GM19452 (cell line): ENCODE results near the gene PCSK5.

ENCODE experiments used
- ATAC-seq: cut with Tn5 transposase; IDR thresholded peaks from one replicate; pipeline ENCODE4 v1.9.1; 2021; ENCODE audit not compliant: unreplicated experiment

Gene PCSK5

DNA sequence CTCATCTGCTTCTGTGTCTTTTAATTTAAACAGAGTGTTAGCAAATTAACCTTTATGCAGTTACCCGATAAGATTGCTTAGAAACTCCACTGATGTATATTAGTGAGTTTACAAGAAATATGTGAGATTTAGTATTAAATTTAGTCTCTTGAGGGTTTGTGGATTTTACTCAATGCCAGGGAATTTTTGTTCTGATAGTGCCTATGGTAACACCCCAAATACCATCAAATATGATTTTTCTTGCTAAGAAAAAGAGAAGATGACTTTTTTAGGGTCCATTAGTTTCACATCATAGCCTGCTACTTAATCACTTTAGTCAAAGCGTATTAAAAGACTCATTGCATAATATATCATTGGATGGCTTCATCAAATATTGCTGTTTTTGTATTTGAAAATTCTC is 224.9 kb downstream of the PCSK5 start:
- no peak for ATAC-seq

DNA sequence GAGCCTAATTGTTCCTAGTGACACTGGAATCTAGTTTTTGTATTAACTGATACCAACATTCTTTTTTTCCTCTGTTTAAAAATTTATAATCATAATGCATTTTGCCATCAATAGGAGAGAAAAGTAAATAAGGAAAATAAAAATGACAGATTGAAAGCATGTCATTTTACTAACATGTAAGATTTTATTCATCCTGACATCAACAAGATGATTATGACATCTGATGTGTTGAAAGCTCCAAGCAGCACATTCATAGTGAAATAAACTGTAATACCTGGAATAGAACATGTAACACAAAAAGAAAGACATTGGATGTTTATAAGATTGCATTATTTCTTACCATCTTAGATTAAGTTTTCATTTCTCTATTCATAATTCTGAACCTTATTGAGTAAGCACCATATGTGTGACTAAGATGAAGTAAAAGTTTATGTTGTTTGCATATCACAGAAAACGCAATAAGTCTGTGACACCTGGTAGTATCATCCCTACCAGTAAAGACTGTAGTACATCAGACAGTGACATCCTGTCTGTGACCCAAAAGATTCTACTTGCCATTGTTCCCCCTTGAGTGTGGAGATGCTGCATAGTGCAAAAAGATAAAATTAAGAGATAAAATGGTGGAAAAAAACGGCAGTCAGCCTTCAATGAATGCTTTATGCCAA is 225.6 kb downstream of the PCSK5 start:
- no peak for ATAC-seq

DNA sequence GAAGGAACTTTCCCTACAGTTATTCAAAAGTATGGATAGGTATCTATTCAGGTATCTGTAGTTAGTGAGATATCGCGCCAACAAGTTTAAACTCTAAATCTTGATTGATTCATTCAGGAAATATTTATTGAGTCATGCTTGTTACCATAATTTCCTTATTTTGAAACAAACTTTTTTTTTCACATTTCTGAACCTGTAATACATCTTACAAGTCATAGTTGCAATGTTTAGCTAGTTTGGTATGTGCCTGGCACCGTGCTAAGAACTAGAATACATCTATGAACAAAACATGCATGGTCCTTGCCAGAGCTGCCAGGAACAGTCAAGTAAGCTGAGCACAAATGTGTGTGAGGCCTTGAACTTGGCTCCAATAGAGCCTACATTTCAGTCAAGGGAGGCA is 226.4 kb downstream of the PCSK5 start:
- no peak for ATAC-seq

DNA sequence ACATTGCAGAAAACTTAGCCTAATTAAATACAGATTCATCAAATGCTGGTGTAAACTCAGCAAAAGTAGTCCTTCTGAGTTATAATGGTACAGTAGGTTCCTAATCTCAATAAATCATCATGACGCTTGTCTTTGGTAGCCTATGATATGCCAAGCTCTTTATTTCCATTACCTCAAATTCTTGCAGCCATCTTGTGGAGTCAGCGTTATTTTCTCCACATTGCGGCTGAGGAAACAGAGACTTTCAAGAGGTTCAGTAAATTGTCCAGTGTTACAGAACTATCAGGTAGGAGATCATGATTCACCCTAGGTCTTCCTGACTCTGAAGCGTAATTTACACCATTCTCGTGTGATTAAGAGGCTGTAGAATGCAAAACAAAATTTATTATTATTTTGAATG is 237.2 kb downstream of the PCSK5 start:
- ATAC-seq: no peak

DNA sequence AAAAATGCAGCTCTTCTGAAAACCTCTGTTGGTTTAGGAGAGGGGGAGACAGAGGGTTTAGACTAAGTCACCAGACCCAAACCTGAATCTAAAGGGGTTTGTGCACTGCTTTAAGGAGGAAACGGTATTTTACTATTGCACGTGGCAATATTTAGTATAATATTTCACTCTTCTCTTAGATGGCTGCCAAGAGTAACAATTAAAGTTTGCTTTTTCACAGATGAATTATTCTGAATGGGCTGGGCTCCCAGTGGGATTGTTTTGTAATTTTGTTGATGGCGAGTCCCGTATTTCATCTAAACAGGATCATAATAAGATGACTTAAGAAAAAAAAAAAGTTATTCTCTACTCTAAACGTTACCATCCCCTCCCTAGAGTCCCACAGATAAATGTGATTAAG is 245.4 kb downstream of the PCSK5 start:
- ATAC-seq: no peak

DNA sequence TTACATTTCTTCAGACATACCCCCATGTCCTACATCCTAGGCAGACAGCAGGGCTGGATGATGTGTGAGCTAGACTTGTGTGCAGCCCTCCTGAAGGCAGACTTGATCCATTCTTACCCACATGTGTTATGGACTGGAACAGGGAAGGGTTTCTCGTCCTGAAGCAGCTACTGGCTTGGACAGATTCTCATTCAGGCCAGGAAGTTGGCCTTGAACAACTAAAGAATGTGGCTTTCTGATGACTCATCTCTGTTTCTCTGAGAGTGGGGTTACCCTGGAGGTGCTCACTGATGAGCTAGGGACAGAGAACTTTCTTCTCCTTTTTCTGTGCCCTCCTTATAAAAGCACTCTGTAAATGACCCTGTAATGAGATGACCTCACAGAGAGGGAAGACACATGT is 246.5 kb downstream of the PCSK5 start:
- ATAC-seq: no peak

DNA sequence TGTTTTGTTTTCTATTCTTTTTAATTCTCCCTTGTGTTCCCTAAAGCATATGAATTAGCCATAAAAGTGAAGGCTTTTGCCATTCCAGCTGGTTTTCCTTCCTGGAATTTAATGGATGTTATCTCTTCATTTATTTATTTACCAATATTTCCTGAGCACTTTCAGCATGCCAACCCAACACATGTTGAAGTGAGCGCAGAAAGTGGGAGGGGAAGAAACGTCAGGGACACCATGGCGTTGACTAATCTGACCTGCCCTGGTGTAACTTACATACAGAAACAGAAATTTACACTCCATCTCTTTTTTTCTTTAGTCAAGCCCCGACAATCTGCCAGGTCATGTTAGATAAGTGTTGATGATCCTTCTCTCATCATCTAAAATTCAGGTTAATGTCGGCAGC is 247.5 kb downstream of the PCSK5 start:
- no peak for ATAC-seq

DNA sequence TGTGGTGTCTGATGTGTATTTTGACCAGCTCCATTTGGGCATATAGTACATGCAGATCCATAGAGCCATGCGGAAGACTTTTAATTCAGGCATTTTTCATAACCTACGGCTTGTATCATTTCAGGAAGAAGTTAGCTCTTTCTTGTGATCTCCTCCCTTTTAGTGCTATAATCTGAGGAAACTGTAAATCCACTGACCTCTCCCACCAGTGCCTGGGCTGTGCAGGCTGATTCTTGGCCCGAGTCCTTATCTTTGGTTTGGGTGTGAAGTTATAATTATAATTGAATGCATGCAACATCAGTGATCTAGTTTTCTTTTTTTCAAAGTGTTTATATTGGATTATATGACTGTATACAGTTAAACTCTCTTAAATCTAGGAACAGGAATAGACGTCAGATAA is 247.9 kb downstream of the PCSK5 start:
- ATAC-seq: no peak

DNA sequence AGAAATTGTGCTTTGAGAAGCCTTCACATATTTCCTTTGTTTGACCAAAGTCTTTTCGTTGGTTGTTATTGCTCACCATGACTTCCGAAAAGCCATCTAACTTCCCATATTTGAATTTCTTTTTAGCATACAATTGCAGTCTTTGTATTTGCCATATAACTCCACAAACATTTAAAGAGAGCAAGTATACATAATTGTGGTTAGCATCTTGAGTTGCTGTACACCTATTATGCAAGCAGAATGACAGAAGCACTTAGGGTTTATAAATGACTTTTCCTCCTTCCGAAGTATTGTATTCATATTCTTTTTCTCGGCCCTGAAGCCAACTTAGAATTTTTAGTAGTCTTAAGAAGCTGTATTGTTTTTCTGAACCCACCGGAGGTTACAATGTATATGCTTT is 253.4 kb downstream of the PCSK5 start:
- ATAC-seq: no peak

DNA sequence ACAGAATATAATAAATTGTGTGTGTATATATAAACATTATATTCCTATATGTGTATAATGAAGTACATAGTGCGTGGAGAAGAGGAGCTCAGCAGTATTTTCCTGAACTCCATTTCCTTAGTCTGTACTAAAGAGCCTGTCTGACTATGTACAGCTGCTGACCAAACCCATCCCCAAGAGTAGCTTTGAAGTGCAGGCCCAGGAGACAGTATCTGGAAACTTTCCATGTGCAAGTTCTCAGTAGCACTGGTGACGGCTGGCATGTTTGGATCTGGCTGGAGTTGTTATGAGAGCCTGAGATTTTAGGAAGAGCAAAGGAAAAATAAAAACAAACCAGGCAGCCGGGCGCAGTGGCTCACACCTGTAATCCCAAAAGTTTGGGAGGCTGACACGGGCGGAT is 259.5 kb downstream of the PCSK5 start:
- ATAC-seq: no peak

DNA sequence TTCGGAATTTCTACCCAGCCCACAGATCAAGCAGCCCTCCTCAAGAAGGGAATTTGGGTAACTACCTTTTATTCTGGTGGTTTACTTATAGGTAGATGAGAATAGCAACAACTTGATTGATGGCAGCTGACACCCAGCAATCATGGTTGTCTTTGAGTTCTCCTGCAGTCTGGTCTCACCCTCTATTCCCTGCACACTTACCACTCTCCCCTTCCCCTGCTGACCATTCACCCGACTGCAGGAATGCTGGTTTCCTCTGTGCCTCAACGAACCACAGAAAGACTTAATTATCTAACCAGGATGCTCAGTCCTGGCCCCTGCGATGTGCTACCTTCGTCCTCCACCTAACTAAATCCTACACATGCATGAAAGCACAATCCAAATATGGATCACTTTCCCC is 260.8 kb downstream of the PCSK5 start:
- no peak for ATAC-seq

DNA sequence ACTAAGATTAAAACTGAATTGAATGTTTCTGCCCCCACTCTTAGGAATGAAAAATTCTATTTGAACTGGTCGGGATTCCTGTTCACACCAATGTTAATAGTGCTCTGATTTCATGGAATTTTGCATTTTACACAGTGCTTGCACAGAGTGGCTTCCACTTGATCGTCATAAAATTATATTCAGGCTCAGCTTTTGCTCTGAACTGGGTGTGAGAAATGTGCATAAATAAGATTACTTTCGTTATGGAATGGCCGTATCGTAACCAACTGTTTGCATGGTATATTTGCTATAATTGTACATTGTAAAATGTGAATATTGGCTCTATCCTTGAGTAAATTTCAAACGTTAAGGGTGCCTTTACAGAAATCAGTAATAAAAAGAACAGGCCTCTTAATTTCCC is 262.9 kb downstream of the PCSK5 start:
- no peak for ATAC-seq

DNA sequence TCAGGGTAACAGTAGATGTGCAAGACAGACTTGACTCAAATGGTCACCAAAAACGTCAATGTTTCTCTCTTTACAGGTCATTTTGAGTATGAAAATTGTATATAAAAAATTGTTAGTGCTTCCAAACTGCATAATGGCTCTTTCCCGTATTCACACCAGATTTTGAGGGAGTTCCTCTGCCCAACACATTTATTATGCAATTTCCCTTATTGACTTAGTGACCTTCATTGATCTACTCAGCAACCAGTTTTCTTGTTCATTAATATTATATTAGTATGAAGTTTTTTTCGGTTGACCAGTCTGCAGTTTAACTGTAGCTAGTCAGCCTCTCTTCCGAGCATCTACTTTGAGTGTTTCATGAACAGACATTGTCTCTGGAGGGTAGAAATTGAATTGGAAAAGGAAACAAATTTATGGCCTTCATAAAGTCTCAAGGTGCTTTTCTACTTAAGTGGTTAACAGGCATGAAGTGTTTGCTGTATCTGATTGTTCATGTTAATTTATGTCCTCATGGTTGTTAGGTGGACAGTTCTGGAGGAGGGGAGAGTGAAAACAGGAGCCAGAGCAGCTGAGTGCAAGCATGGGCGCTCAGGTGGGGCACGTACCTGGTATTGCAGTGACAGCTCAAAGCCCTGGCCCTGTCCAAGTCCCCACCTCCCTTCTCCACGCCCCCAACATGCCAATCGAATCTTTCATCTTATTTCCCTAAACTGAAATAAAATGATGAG is 263.6 kb downstream of the PCSK5 start:
- ATAC-seq: no peak

DNA sequence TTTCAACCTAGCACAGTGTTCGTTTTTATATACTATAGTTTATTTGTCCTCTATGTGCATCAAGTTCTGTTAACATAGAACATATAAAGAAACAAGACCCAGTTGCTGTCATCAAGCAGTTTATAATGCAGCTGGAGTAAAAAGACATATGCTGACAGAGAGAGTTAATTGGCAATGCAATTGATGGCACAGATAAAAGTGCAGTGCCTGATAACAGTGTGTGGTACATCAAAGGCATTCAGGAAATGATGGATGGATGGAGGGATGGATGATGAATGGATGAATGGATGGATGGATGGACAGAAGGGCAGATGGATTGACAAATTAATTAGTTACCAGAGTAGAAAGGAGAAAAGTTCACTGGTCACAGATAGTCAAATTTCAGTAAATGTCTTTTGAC is 264.9 kb downstream of the PCSK5 start:
- no peak for ATAC-seq

DNA sequence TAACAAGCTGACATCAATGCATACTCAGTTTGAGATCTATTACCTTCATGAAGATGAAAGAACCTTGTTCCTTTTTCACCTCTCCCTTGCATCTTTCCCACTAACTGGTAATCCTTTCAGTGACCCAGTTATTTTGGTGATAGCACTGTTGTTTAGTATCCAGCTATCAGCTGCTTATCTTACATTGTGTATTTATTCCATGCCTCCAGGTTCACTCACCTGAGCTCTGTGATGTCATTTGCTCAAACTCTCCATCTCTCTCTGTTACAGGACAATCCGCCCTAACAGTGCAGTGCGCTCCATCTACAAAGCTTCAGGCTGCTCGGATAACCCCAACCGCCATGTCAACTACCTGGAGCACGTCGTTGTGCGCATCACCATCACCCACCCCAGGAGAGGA is 268.2 kb downstream of the PCSK5 start:
- no peak for ATAC-seq

DNA sequence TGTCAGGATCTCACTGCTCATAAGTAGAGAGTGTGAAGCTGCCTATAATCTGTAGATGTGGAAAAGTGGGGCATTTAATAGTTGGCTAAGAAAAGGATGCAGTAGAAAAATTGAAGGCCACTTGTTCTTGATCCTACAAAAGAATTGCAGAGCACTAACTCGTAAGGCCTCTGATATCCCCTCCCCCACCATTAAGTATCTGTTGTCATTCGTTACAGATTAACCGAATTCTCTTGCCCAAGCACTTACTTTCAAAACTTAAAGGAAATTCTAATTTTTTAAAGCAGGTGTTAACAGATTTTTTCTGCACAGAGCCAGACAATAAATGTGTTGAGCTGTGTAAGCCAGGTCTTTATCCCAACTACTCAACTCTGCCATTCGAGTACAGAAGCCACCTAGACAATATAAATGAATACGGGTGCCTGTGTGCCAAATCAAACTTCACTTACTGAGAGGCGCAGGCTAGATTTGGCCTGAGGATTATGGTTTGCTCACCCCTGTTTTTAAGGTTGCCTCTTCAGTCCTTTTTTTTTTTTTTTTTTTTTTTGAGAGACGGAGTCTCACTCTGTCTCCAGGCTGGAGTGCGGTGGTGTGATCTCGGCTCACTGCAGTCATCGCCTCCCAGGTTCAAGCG is 268.9 kb downstream of the PCSK5 start:
- ATAC-seq: no peak

DNA sequence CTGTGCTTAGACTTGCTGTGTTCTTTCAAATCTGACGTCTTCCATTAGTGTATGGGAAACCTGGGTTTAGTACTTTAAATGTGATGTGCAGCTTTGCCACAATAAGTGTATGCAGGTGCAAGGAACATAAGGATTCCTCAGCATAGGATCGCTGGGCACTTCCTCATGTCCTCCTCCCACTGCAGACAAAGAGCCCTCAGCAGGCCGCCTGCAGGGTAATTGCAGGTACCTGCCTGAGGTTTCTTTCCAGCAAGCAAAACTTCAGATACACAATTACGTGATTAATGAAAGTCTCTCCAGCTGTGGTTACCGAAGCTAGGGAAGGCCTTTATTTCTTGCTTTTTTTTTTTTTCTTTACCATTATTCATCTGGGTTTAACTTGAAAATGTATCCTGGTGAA is 270.6 kb downstream of the PCSK5 start:
- no peak for ATAC-seq

DNA sequence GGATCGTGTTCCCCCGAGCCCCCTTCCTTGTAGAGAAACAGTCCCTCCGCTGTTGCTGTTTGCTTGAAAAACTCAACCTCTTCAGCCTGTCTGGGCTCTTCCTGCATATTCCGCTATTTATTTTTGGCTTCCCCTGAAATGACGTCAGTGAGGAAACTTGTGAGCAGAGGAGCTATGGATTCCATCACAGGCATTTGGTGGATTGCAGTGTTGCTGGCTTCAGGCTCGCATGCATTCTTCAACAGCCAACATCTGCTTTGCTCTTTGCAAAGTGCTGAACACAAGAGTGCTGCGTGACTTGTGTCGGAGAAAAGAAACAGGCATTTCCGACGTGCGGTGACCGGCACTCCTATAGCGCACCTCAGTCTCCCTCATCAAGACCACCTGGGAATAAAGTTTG is 271.1 kb downstream of the PCSK5 start:
- no peak for ATAC-seq

DNA sequence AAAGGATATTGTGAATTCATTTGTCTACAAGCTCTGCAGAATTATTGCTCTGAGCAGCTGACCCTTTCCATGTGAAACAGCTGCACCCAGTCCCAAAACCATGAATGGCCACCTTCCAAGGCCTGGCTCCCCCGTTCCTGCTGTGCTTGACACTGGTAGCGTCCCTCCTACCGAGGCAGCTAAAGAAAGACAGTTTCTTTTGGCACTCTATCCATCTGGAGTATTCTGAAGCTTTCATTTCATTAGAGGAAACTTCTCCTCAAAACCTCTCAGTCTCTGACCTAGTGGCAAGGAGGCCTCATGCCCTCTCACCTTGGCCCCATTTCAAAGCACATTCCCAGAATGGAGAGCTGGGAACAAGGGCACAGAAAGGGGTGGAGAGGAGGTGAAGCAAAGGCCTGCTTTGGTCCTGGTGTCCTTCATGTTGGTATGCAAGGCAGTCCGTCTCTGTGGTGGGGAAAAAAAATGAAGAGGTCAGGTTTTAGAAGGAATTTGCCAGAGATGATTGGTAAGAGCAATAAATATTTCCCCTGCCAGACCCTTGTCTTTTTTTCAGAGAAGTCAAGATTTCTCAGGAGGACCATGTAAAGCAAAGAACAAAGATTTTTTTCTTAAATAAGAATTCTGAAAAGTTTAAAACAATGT is 271.7 kb downstream of the PCSK5 start:
- ATAC-seq: no peak

DNA sequence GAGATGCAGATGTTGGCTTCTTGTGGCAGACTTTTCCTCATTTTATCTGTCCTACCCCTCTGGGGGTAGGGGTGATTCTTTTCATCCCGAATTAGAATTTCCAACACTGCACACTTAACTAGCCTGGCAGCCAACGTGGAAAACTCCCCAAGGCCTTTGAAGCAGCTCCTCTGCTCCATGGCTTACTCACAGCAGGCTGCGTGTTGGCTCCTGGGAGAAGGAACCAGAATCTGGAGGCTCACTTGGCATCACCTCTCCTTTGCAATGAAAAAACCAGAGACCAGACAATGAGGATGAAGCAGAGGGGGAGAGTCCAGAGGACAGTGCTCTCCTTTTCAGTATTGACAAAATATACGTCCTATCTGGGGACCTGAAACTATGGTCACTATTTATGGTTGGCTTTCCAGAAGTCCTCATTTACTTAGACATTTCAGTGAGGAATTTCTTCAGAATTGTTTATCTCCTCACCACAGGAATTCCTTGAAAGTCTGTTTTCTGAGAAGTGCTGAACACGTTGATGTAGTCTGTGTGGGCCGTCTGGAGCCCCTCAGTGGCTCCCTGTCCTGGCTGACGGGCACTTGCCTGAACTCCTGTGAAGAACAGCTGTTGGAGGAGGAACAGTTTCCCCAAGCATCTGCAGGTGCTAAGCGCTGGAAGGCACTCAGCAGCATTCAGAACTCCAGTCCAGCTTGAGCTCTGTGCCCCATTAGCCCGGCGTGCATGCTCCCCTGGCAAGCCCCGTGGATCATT is 272.5 kb downstream of the PCSK5 start:
- no peak for ATAC-seq

DNA sequence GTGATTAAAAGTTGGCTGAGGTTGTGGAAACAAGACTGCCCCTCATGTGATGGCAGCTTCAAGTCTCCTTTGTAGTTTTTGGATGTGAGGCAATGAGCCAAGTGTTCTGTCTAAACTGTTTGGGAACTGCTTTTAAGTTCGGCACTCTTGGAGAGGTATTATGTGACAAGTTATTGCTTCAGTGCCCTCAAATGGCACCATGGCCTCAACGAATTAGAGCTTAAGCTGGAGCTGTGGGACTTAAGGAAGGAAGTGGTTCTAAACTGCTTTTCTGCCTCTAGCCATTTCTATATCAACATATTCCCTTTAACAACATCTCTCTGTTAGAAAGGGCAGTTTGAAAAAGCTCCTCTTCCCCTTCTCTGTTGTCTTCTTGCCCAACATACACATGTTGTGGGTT is 276.1 kb downstream of the PCSK5 start:
- ATAC-seq: no peak
